K562 (cell line): ENCODE data around the gene NACA. TPM values are rescaled to one million over a fixed set of nuclear protein-coding genes. Genes with fewer than 3 reads are reported as not detected.

Experiments used
- FOXK1 ChIP-seq: sonication (generic); formaldehyde crosslinking; IDR thresholded peaks from 2 replicates; pipeline ENCODE4 v1.8.0; 2022; ENCODE audit warnings: missing genetic modification reagents, mild to moderate bottlenecking, borderline replicate concordance
- FOXK2 ChIP-seq, 2 experiments: fragments of 450-650 bp; IDR thresholded peaks in 1 of 2; conservative IDR thresholded peaks in 1 of 2; 2 replicates each; pipeline ENCODE4 v1.6.1; 2016; ENCODE audit warnings: low read depth in 2 of 2, mild to moderate bottlenecking in 1 of 2
- HDAC6 ChIP-seq: IDR thresholded peaks from 2 replicates; pipeline ENCODE4 v1.6.1; 2012; ENCODE audit warnings: low read depth, mild to moderate bottlenecking, control low read depth, inconsistent platforms, low read length, moderate library complexity
- REST ChIP-seq, 2 experiments: fragments of 450-650 bp; formaldehyde crosslinking in 1 of 2; IDR thresholded peaks; 2 replicates each; pipeline versions ENCODE4 v1.4.0 to v1.6.1; 2014 to 2020; ENCODE audit warnings: mild to moderate bottlenecking in 2 of 2, borderline replicate concordance in 1 of 2, low read depth in 1 of 2
- TCFL5 ChIP-seq: fragments of 250-450 bp; sonication (Bioruptor Pico); conservative IDR thresholded peaks from 2 replicates; pipeline ENCODE4 v1.6.1; 2021; ENCODE audit warnings: mild to moderate bottlenecking, moderate library complexity, matching md5 sums
- ZBED1 ChIP-seq: IDR thresholded peaks from 2 replicates; pipeline ENCODE4 v1.6.1; 2014
- ZNF324 ChIP-seq: fragments of 250-450 bp; sonication (Bioruptor Pico); IDR thresholded peaks from 2 replicates; pipeline ENCODE4 v1.4.0; 2020; ENCODE audit warnings: mild to moderate bottlenecking
- ZNF609 ChIP-seq: sonication (generic); formaldehyde crosslinking; IDR thresholded peaks from 2 replicates; pipeline ENCODE4 v1.8.1; 2023; ENCODE audit warnings: missing genetic modification reagents, mild to moderate bottlenecking, borderline replicate concordance
- polyA plus RNA-seq, 8 experiments: library from polyadenylated mRNA; depleted of rRNA in 4 of 8; stranded (reverse) in 5 of 8; unstranded in 3 of 8; fragments of >200 nt; fragmentation: Nextera tagmentation in 2 of 8; fragmentation: Illumina TruSeq in 1 of 8; extraction: Ambion mirVana in 2 of 8; extraction: Trizol in 1 of 8; gene quantifications; 2 replicates each; pipeline versions ENCODE4 v1.2.1 to v1.2.3, GENCODE V29; 2011 to 2014; ENCODE audit warnings: inconsistent platforms in 1 of 8, missing spikeins in 1 of 8
- total RNA-seq, 7 experiments: library from RNA; depleted of rRNA in 6 of 7; stranded (reverse); fragments of >200 nt in 6 of 7; fragmentation: Illumina TruSeq in 2 of 7; extraction: Trizol in 2 of 7; gene quantifications; 2 replicates each; pipeline versions ENCODE4 v1.2.1 to v1.2.3, GENCODE V29; 2011 to 2021; ENCODE audit warnings: low replicate concordance in 1 of 7
- TF ChIP-seq, protein P1 (sequence below): fragments of 150-350 bp; conservative IDR thresholded peaks from 2 replicates; pipeline ENCODE4 v1.6.1; 2014; ENCODE audit warnings: low read length

NACA gene
- total and polyA plus RNA-seq, 9 of the 15 experiments (the other 6 are each of a cell fraction or from before 2014, with no cell fraction given): 1,030 to 2,416 (median 1,645) TPM

DNA sequence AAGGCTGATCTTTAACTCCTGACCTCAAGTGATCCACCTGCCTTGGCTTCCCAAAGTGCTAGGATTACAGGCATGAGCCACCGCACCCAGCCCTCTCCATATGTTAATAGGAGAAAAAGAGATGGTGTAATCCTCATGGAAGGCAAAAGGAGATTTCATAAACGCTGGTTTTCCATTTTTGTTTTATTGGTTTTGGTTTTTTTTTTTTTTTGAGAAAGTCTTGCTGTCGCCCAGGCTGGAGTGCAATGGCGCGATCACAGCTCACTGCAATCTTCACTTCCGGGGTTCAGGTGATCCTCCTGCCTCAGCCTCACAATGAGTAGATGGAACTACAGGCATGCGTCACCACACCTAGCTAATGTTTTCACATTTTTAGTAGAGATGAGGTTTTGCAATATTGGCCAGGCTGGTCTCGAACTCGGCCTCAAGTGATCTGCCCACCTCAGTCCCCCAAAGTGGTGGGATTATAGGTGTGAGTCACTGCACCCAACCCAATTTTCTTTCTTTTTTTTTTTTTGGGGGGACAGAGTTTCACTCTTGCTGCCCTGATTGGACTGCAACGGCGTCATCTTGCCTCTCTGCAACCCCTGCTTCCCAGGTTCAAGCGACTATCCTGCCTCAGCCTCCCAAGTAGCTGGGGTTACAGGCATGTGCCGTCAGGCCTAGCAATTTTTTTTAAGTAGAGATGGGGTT lies 45.1 kb downstream of the NACA start (continued):
- TF ChIP-seq, protein P1, sequence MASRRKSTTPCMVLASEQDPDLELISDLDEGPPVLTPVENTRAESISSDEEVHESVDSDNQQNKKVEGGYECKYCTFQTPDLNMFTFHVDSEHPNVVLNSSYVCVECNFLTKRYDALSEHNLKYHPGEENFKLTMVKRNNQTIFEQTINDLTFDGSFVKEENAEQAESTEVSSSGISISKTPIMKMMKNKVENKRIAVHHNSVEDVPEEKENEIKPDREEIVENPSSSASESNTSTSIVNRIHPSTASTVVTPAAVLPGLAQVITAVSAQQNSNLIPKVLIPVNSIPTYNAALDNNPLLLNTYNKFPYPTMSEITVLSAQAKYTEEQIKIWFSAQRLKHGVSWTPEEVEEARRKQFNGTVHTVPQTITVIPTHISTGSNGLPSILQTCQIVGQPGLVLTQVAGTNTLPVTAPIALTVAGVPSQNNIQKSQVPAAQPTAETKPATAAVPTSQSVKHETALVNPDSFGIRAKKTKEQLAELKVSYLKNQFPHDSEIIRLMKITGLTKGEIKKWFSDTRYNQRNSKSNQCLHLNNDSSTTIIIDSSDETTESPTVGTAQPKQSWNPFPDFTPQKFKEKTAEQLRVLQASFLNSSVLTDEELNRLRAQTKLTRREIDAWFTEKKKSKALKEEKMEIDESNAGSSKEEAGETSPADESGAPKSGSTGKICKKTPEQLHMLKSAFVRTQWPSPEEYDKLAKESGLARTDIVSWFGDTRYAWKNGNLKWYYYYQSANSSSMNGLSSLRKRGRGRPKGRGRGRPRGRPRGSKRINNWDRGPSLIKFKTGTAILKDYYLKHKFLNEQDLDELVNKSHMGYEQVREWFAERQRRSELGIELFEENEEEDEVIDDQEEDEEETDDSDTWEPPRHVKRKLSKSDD: no peak
- TF ChIP-seq FOXK1: no peak
- no peak for TF ChIP-seq HDAC6
- no peak for TF ChIP-seq FOXK2 (conservative IDR thresholded peaks at IDR 0.05 in 1 of 2, IDR thresholded peaks at IDR 0.05 in 1 of 2; ENCODE audit: low read depth in 2 of 2)
- TF ChIP-seq REST (IDR thresholded peaks at IDR 0.05; ENCODE audit: borderline replicate concordance): no peak
- no peak for TF ChIP-seq REST (CRISPR knock-in tag; IDR thresholded peaks at IDR 0.05; ENCODE audit: low read depth)
- peak; percentile 20; the same call in 1 of the 2 replicates for TF ChIP-seq ZBED1
- no peak for TF ChIP-seq TCFL5 (CRISPR knock-in tag)
- TF ChIP-seq ZNF609 (CRISPR knock-in tag): no peak
- no peak for TF ChIP-seq ZNF324 (CRISPR knock-in tag)
